Lower leg skin (tissue), 3 donors: ENCODE measurements around the gene SFI1.
"Not testable (repeated sequence)": the region's sequence is repeated elsewhere in the genome, so short reads cannot be mapped to it uniquely, and the experiment has no call there.

Experiments
- CTCF ChIP-seq, 3 donors: fragments of 450-650 bp; IDR thresholded peaks; one replicate each; pipeline ENCODE4 v1.5.1; 2016; ENCODE audit warnings: antibody characterized with exemption in 3 of 3, mild to moderate bottlenecking in 3 of 3, moderate library complexity in 2 of 3
- POLR2A ChIP-seq, 2 donors: fragments of 450-650 bp; IDR thresholded peaks; one replicate each; pipeline ENCODE4 v1.6.1; 2016 to 2017; ENCODE audit warnings: antibody characterized with exemption in 2 of 2, mild to moderate bottlenecking in 1 of 2, moderate library complexity in 1 of 2

- TF ChIP-seq CTCF, POLR2A (IDR thresholded peaks at IDR 0.05): not testable (repeated sequence)
Observed at GRCh38 chr22:31507517-31507916, 11.2 kb downstream of the SFI1 start.
